HepG2 (cell line): Measurements from ENCODE around the gene MYH7. TPM values are rescaled to one million over a fixed set of nuclear protein-coding genes. Genes with fewer than 3 reads are reported as not detected.

ENCODE experiments used
- ELF4 ChIP-seq: sonication (generic); formaldehyde crosslinking; IDR thresholded peaks from 2 replicates; pipeline ENCODE4 v1.5.0; 2020; ENCODE audit warnings: missing genetic modification reagents, mild to moderate bottlenecking, moderate library complexity, borderline replicate concordance
- HNF4G ChIP-seq, 2 experiments: sonication (generic) in 1 of 2; formaldehyde crosslinking in 1 of 2; IDR thresholded peaks; 2 replicates each; pipeline versions ENCODE4 v1.4.0 to v1.6.1; 2011 to 2020; ENCODE audit warnings: borderline replicate concordance in 2 of 2, low read depth in 2 of 2, mild to moderate bottlenecking in 2 of 2, low read length in 1 of 2, missing genetic modification reagents in 1 of 2, moderate library complexity in 1 of 2
- HNRNPUL1 ChIP-seq: fragments of 200-400 bp; formaldehyde crosslinking; IDR thresholded peaks from 2 replicates; pipeline ENCODE4 v1.6.1; 2017; ENCODE audit warnings: low read depth, mild to moderate bottlenecking, low read length, moderate library complexity
- KMT2A ChIP-seq: sonication (generic); formaldehyde crosslinking; IDR thresholded peaks from 2 replicates; pipeline ENCODE4 v1.4.0; 2020; ENCODE audit warnings: missing genetic modification reagents
- MED1 ChIP-seq: sonication (generic); formaldehyde crosslinking; IDR thresholded peaks from 2 replicates; pipeline ENCODE4 v1.4.0; 2020; ENCODE audit warnings: missing genetic modification reagents
- NCOR1 ChIP-seq: fragments of 200-600 bp; sonication (generic); IDR thresholded peaks from 2 replicates; pipeline ENCODE4 v1.7.0; 2017; ENCODE audit warnings: antibody characterized with exemption, low read length, borderline replicate concordance
- SMC3 ChIP-seq: IDR thresholded peaks from 2 replicates; pipeline ENCODE4 v1.6.1; 2011; ENCODE audit warnings: low read length, improper control_type of control experiment
- TSC22D2 ChIP-seq: sonication (generic); formaldehyde crosslinking; IDR thresholded peaks from 2 replicates; pipeline ENCODE4 v1.5.1; 2020; ENCODE audit warnings: missing genetic modification reagents, mild to moderate bottlenecking, borderline replicate concordance
- ZEB1 ChIP-seq: IDR thresholded peaks from 2 replicates; pipeline ENCODE4 v1.6.1; 2012; ENCODE audit warnings: mild to moderate bottlenecking, low read depth, inconsistent platforms; ENCODE audit not compliant: insufficient replicate concordance
- ZNF543 ChIP-seq: sonication (generic); formaldehyde crosslinking; IDR thresholded peaks from 2 replicates; pipeline ENCODE4 v1.4.0; 2020; ENCODE audit warnings: mild to moderate bottlenecking, missing genetic modification reagents
- ZNF549 ChIP-seq: sonication (generic); formaldehyde crosslinking; IDR thresholded peaks from 2 replicates; pipeline ENCODE4 v1.5.0; 2020; ENCODE audit warnings: missing genetic modification reagents
- ZNF550 ChIP-seq: sonication (generic); formaldehyde crosslinking; IDR thresholded peaks from 2 replicates; pipeline ENCODE4 v1.4.0; 2020; ENCODE audit warnings: mild to moderate bottlenecking, missing genetic modification reagents, borderline replicate concordance
- ZNF567 ChIP-seq: sonication (generic); formaldehyde crosslinking; IDR thresholded peaks from 2 replicates; pipeline ENCODE4 v1.8.1; 2023; ENCODE audit warnings: mild to moderate bottlenecking, missing genetic modification reagents, borderline replicate concordance
- ZNF768 ChIP-seq: sonication (generic); formaldehyde crosslinking; IDR thresholded peaks from 2 replicates; pipeline ENCODE4 v1.4.0; 2020; ENCODE audit warnings: missing genetic modification reagents
- polyA plus RNA-seq, 8 experiments: library from polyadenylated mRNA; depleted of rRNA in 3 of 8; stranded (reverse) in 7 of 8; unstranded in 1 of 8; fragments of >200 nt; fragmentation: Illumina TruSeq in 4 of 8; extraction: Trizol in 4 of 8; gene quantifications; 2 replicates each; pipeline versions ENCODE4 v1.2.1 to v1.2.3, GENCODE V29; 2011 to 2016; ENCODE audit warnings: low read depth in 4 of 8, missing spikeins in 1 of 8, mixed read lengths in 1 of 8; ENCODE audit not compliant: insufficient read depth in 1 of 8
- total RNA-seq, 5 experiments: library from RNA; depleted of rRNA; stranded (reverse); fragments of >200 nt; fragmentation: Illumina TruSeq; extraction: Trizol; gene quantifications; 2 replicates each; pipeline ENCODE4 v1.2.3, GENCODE V29; 2016; ENCODE audit warnings: low read depth in 1 of 5
- TF ChIP-seq, protein P1 (sequence below): sonication (generic); formaldehyde crosslinking; IDR thresholded peaks from 2 replicates; pipeline ENCODE4 v1.5.0; 2020; ENCODE audit warnings: mild to moderate bottlenecking, low read depth, missing genetic modification reagents, borderline replicate concordance
- TF ChIP-seq, protein P2 (sequence below): IDR thresholded peaks from 2 replicates; pipeline ENCODE4 v1.6.1; 2016; ENCODE audit warnings: missing genetic modification reagents, missing compliant biosample characterization
- TF ChIP-seq, protein P3 (sequence below): sonication (generic); formaldehyde crosslinking; IDR thresholded peaks from 2 replicates; pipeline ENCODE4 v1.5.0; 2020; ENCODE audit warnings: mild to moderate bottlenecking, missing genetic modification reagents, borderline replicate concordance
- TF ChIP-seq, protein P4 (sequence below): sonication (generic); formaldehyde crosslinking; IDR thresholded peaks from 2 replicates; pipeline ENCODE4 v1.8.1; 2023; ENCODE audit warnings: mild to moderate bottlenecking, missing genetic modification reagents
- TF ChIP-seq, protein P5 (sequence below): sonication (generic); formaldehyde crosslinking; IDR thresholded peaks from 2 replicates; pipeline ENCODE4 v1.5.0; 2020; ENCODE audit warnings: mild to moderate bottlenecking, missing genetic modification reagents, moderate library complexity

Gene MYH7
- total and polyA plus RNA-seq, 2 of the 13 experiments (the other 11 are each of a cell fraction or from before 2014, with no cell fraction given), result 0.04 TPM; not detected in 1

DNA sequence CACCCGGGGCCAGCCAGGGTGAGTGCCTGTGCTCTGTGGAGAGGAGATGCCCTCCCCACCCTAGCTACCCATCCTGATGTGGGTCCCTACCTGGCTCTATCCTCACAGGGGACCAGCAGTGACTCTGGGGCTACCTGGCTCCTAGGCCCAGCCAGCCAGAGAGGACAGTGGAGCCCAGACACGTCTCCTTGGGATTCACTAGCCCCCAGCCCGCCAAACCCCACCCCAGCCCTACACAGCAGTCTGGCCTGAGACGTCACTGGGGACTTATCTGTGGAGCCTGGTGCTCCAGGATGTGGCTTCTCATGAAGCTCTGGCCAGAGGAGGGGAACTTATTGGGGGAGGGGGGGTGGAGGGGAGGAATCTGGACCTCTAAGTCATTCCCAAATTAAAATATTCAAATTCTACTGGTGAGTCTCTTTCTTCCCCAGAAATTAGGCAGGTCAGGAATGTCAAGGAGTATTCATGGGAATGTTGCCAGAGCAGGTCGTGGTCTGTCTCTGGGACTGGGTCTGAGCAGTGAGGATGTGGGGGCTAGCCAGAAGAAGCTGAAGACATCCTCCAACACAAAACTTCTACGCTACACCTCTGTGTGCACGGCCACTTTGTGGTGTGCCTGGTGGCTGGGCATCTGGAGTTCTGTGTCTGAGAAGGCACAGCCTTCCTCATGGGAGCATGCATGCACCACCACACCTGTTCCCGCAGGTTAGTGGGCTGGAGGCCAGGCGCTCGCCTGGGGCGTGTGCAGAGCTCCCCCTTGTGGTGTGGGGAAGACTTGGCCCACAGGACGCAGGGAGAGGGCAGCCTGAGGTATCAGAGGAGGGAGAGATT, 55.9 kb downstream of the MYH7 start (continued):
- TF ChIP-seq TSC22D2 (peak; percentile 77; the same call in 1 of the 2 replicates), MED1 (CRISPR knock-in tag) (no peak), ELF4 (CRISPR knock-in tag) (no peak), ZNF549 (no peak), ZNF543 (CRISPR knock-in tag) (no peak), ZNF567 (CRISPR knock-in tag) (0 out of 2 replicates have a peak, but pooled peaks have one; percentile 57), NCOR1 (no peak), ZNF550 (CRISPR knock-in tag) (0 out of 2 replicates have a peak, but pooled peaks have one; percentile 43), HNF4G (IDR thresholded peaks at IDR 0.05; ENCODE audit: borderline replicate concordance, low read depth, low read length) (no peak), HNF4G (CRISPR knock-in tag; IDR thresholded peaks at IDR 0.05; ENCODE audit: borderline replicate concordance, low read depth) (peak; percentile 51; the same call in 1 of the 2 replicates), SMC3 (peak; percentile 89), ZEB1 (no peak), HNRNPUL1 (no peak), ZNF768 (peak; percentile 64; the same call in 1 of the 2 replicates), KMT2A (CRISPR knock-in tag) (no peak; the same call in 1 of the 2 replicates)
- TF ChIP-seq, protein P1, sequence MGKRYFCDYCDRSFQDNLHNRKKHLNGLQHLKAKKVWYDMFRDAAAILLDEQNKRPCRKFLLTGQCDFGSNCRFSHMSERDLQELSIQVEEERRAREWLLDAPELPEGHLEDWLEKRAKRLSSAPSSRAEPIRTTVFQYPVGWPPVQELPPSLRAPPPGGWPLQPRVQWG (CRISPR knock-in tag), result no peak
- TF ChIP-seq, protein P2, sequence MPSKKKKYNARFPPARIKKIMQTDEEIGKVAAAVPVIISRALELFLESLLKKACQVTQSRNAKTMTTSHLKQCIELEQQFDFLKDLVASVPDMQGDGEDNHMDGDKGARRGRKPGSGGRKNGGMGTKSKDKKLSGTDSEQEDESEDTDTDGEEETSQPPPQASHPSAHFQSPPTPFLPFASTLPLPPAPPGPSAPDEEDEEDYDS (CRISPR knock-in tag), result peak; percentile 23; the same call in 1 of the 2 replicates
- TF ChIP-seq, protein P3, sequence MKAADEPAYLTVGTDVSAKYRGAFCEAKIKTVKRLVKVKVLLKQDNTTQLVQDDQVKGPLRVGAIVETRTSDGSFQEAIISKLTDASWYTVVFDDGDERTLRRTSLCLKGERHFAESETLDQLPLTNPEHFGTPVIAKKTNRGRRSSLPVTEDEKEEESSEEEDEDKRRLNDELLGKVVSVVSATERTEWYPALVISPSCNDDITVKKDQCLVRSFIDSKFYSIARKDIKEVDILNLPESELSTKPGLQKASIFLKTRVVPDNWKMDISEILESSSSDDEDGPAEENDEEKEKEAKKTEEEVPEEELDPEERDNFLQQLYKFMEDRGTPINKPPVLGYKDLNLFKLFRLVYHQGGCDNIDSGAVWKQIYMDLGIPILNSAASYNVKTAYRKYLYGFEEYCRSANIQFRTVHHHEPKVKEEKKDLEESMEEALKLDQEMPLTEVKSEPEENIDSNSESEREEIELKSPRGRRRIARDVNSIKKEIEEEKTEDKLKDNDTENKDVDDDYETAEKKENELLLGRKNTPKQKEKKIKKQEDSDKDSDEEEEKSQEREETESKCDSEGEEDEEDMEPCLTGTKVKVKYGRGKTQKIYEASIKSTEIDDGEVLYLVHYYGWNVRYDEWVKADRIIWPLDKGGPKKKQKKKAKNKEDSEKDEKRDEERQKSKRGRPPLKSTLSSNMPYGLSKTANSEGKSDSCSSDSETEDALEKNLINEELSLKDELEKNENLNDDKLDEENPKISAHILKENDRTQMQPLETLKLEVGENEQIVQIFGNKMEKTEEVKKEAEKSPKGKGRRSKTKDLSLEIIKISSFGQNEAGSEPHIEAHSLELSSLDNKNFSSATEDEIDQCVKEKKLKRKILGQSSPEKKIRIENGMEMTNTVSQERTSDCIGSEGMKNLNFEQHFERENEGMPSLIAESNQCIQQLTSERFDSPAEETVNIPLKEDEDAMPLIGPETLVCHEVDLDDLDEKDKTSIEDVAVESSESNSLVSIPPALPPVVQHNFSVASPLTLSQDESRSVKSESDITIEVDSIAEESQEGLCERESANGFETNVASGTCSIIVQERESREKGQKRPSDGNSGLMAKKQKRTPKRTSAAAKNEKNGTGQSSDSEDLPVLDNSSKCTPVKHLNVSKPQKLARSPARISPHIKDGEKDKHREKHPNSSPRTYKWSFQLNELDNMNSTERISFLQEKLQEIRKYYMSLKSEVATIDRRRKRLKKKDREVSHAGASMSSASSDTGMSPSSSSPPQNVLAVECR (CRISPR knock-in tag), result peak; percentile 36
- TF ChIP-seq, protein P4, sequence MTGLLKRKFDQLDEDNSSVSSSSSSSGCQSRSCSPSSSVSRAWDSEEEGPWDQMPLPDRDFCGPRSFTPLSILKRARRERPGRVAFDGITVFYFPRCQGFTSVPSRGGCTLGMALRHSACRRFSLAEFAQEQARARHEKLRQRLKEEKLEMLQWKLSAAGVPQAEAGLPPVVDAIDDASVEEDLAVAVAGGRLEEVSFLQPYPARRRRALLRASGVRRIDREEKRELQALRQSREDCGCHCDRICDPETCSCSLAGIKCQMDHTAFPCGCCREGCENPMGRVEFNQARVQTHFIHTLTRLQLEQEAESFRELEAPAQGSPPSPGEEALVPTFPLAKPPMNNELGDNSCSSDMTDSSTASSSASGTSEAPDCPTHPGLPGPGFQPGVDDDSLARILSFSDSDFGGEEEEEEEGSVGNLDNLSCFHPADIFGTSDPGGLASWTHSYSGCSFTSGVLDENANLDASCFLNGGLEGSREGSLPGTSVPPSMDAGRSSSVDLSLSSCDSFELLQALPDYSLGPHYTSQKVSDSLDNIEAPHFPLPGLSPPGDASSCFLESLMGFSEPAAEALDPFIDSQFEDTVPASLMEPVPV (CRISPR knock-in tag), result no peak
- TF ChIP-seq, protein P5, sequence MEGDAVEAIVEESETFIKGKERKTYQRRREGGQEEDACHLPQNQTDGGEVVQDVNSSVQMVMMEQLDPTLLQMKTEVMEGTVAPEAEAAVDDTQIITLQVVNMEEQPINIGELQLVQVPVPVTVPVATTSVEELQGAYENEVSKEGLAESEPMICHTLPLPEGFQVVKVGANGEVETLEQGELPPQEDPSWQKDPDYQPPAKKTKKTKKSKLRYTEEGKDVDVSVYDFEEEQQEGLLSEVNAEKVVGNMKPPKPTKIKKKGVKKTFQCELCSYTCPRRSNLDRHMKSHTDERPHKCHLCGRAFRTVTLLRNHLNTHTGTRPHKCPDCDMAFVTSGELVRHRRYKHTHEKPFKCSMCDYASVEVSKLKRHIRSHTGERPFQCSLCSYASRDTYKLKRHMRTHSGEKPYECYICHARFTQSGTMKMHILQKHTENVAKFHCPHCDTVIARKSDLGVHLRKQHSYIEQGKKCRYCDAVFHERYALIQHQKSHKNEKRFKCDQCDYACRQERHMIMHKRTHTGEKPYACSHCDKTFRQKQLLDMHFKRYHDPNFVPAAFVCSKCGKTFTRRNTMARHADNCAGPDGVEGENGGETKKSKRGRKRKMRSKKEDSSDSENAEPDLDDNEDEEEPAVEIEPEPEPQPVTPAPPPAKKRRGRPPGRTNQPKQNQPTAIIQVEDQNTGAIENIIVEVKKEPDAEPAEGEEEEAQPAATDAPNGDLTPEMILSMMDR (CRISPR knock-in tag), result peak; percentile 100
